HG02623 (cell line): Measurements from ENCODE around the gene ZNF619.
"Not testable (repeated sequence)": the region's sequence is repeated elsewhere in the genome, so short reads cannot be mapped to it uniquely, and the experiment has no call there.

Experiments used
- ATAC-seq: cut with Tn5 transposase; IDR thresholded peaks from one replicate; pipeline ENCODE4 v1.9.1; 2021; ENCODE audit warnings: moderate library complexity; ENCODE audit not compliant: unreplicated experiment

Gene ZNF619

GRCh38 chr3:40476478-40477470 lies at the start of gene ZNF619:
Gene ZNF619, plus strand, starts transcription at chr3:40477122. Its CDS starts 858 bp downstream, at chr3:40477980.
- ATAC-seq: peak; percentile 85

DNA sequence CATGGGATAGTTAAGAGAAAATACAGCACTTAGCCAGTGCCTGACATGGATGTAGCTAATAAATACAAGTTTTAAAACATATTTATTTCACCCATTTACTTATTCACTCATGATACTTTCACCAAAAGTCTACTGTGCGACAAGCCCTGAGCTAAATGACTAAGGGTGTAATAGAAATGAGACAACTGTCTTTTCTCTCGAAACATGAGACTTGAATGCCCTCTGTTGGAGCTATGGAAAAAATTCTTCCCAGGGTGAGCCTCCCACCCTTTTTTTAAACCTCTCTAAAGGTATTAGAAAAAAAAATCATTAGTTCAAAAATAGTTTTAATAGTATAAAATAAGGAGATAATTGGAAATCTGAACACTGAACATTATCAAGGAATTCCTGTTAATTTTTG lies 44.1 kb upstream of the ZNF619 start:
- no peak for ATAC-seq

DNA sequence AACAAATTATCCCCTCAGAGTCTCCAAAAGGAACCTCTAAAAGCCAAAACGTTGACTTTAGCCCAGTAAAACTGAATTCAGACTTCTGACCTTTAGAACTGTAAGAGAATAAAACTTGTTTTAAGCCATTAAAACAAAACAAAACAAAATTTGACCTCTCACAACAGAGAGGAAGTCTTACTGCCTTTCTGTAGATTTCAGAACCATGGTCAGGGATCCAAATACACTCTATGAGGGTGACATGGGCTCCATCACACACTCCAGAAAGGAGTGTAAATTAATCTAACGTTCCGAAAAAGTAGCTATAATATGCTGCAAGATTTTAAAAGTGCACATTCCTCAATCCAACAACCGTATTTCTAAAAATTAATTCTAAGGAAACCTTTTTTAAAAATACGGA lies 39.0 kb upstream of the ZNF619 start:
- no peak for ATAC-seq

- ATAC-seq: no peak
Measured at GRCh38 chr3:40445062-40445461, 31.9 kb upstream of the ZNF619 start.

GRCh38 chr3:40445880-40446279 lies 31.0 kb upstream of the ZNF619 start:
- ATAC-seq: no peak

GRCh38 chr3:40450438-40450837 lies 26.5 kb upstream of the ZNF619 start:
- no peak for ATAC-seq

- no peak for ATAC-seq
Measured at GRCh38 chr3:40451551-40451950, 25.4 kb upstream of the ZNF619 start.

- ATAC-seq: no peak
Measured at GRCh38 chr3:40452057-40452456, 24.9 kb upstream of the ZNF619 start.

DNA sequence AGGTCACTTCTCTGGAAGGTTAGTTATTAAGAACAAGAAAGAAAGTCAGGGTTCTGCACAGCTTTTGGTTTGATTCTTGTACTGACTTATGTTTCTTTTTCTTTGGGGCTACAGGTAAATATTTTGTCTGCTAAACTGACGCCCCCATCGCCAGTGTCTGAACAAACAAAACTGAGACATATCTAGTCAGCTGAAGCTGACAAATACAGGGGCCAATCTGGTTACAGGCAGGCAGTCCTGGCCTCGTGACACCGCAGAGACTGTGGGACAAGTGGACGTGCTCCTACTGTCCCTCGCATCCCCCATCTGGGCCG lies 24.4 kb upstream of the ZNF619 start:
- ATAC-seq: no peak

DNA sequence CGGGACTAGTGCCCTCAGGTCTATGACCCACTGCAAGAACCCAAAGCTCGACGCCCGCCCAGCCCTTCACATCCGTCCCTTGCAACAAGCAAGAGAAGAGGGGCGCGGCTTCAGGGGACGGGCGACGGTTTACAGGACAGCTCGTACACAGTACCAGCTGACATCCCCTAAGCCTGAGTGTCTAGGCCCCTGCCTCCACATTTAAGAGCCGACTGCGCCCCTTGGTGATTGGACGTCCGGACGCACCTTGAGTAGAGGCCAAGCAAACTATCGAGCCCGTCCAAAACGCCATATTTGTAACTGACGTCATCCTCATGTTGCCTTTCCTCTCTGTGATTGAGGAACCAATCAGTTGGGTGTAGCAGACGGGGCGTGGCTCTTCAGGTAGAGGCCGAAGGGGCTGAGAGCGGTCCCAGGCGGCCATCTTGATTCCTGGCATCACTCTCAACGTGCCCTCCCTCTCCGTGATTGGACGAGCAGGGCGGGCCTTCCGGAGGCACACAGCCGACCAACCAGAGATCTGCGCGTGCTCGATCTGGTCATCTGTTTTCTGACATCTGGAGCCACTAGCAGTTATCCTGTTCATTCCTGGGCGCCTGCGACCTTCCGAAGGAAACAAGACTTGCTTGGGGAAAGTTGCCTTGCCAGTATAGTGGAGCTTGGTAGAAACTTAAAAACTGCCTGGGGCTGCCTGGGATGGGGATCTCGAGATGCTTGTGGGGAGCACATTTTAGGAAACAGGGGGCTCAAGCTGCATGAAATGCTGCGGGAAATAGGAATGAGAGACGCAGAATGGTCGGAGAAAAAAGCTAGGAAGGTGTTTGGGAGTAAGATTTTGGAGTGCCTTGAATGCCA lies 23.8 kb upstream of the ZNF619 start:
- ATAC-seq: peak; percentile 95

- no peak for ATAC-seq
Measured at GRCh38 chr3:40453933-40454332, 23.0 kb upstream of the ZNF619 start.

GRCh38 chr3:40455328-40455727 lies 21.6 kb upstream of the ZNF619 start:
- no peak for ATAC-seq

GRCh38 chr3:40456279-40456939 lies 20.5 kb upstream of the ZNF619 start:
- ATAC-seq: no peak

- ATAC-seq: peak; percentile 44
Measured at GRCh38 chr3:40456940-40457823, 19.7 kb upstream of the ZNF619 start, which contains the start of gene RPL14. Gene RPL14, plus strand, starts transcription at chr3:40457339. Its CDS starts 133 bp downstream, at chr3:40457472.

DNA sequence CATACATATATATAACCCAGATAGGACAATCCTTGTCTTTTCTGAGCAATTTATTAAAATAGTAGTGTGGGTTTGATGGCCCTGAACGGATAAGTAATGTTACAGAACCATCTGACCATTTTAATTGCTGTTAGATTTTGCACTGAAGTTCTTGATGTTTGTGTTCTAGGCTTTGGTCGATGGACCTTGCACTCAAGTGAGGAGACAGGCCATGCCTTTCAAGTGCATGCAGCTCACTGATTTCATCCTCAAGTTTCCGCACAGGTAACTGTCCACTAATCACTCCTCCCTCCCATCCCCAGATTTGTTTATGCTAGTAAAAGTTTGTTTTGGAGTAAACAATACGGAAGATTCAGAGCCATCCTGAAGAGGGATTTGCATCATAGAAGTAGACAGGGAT lies 18.4 kb upstream of the ZNF619 start:
- no peak for ATAC-seq

DNA sequence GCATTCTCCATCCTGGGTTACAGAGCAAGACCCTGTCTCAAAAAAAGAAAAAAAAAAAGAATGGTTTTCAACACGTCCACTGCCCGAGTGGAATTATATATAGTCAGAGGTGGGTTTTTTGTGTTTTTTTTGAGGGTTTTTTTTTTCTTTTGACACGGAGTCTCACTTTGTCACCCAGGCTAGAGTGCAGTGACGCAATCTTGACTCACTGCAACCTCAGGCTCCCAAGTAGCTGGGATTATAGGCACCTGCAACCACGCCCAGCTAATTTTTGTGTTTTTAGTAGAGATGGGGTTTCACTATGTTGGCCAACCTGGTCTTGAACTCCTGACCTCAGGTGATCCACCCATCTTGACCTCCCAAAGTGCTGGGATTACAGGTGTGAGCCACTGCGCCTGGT lies 16.4 kb upstream of the ZNF619 start:
- ATAC-seq: not testable (repeated sequence)

- ATAC-seq: no peak
Measured at GRCh38 chr3:40461161-40461560, 15.8 kb upstream of the ZNF619 start.

- ATAC-seq: not testable (repeated sequence)
Measured at GRCh38 chr3:40462838-40463237, 14.1 kb upstream of the ZNF619 start.

GRCh38 chr3:40463579-40463978 lies 13.3 kb upstream of the ZNF619 start:
- ATAC-seq: no peak
